GM23248 (cell line): Measurements from ENCODE around the gene GLMP.

Experiments used
- EZH2 ChIP-seq: fragments of 200-600 bp; sonication (generic); IDR thresholded peaks from 2 replicates; pipeline ENCODE4 v1.6.1; 2018; ENCODE audit warnings: antibody characterized with exemption, mild to moderate bottlenecking; ENCODE audit not compliant: insufficient read depth, poor library complexity, severe bottlenecking
- EZH2phosphoT487 ChIP-seq: fragments of 200-600 bp; sonication (generic); IDR thresholded peaks from 2 replicates; pipeline ENCODE4 v1.6.1; 2018; ENCODE audit warnings: antibody characterized with exemption, moderate library complexity, mild to moderate bottlenecking, low read depth; ENCODE audit not compliant: insufficient read depth

DNA sequence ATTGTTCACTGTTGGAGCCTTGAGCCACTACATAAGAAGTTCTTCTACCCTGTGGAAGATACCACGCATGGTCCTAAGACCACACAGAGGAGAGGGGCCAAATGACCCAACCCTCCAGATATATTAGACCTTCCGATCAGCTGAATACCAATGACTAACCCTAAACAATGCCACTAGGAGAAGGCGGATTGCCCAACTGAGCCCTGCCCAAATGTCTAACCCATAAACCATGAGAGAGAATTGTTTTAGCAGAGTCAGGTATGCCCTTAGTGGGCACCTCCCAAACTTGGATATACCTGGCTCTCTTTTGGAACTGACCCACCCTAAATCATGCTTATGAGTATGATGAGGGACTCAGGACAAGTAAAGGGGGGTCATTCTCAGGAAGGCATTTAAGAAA is 25.2 kb downstream of the GLMP start:
- TF ChIP-seq EZH2phosphoT487 (no peak), EZH2 (no peak)
